Measurements from ENCODE around the gene KCNJ12.
"Not testable (repeated sequence)": the region's sequence is repeated elsewhere in the genome, so short reads cannot be mapped to it uniquely, and the experiment has no call there.

GRCh38 chr17:21456449-21456848 is 80.3 kb downstream of the KCNJ12 start:
- not testable (repeated sequence) for TF ChIP-seq POLR2A (IDR thresholded peaks at IDR 0.05; ENCODE audit: low read length); GATA1 (IDR thresholded peaks at IDR 0.05; ENCODE audit: low read depth, low read length)
